8988T (cell line): Measurements from ENCODE around the gene TMEM88.

Experiments used
- DNase-seq: peaks from one replicate; pipeline ENCODE4 v3.0.0; 2011

TMEM88 gene

GRCh38 chr17:7833011-7833794 is 21.7 kb upstream of the TMEM88 start:
- no peak for DNase-seq

- DNase-seq = peak; percentile 76
Measured at GRCh38 chr17:7833795-7834541, 20.9 kb upstream of the TMEM88 start, which contains the start of gene KDM6B. TSS of gene KDM6B (plus strand) at chr17:7834217. CDS start at chr17:7845555, 11,338 bp downstream.

- no peak for DNase-seq
Measured at GRCh38 chr17:7834542-7834956, 20.3 kb upstream of the TMEM88 start.

- peak; percentile 78 for DNase-seq
Measured at GRCh38 chr17:7834957-7835813, 19.7 kb upstream of the TMEM88 start.

- DNase-seq = no peak
Measured at GRCh38 chr17:7835814-7836595, 18.9 kb upstream of the TMEM88 start.

GRCh38 chr17:7836596-7837407 is 18.1 kb upstream of the TMEM88 start:
- peak; percentile 65 for DNase-seq

GRCh38 chr17:7837408-7838088 is 17.3 kb upstream of the TMEM88 start:
- no peak for DNase-seq

- DNase-seq = no peak
Measured at GRCh38 chr17:7838090-7839075, 16.5 kb upstream of the TMEM88 start.

GRCh38 chr17:7839190-7839875 is 15.5 kb upstream of the TMEM88 start:
- no peak for DNase-seq

- peak; percentile 57 for DNase-seq
Measured at GRCh38 chr17:7839876-7840261, 15.0 kb upstream of the TMEM88 start.

GRCh38 chr17:7840441-7840840 is 14.4 kb upstream of the TMEM88 start:
- no peak for DNase-seq

- no peak for DNase-seq
Measured at GRCh38 chr17:7840875-7841274, 14.0 kb upstream of the TMEM88 start.

GRCh38 chr17:7841396-7841914 is 13.4 kb upstream of the TMEM88 start:
- peak; percentile 74 for DNase-seq

- peak; percentile 77 for DNase-seq
Measured at GRCh38 chr17:7841915-7842379, 12.9 kb upstream of the TMEM88 start.

GRCh38 chr17:7842380-7843256 is 12.2 kb upstream of the TMEM88 start:
- DNase-seq = peak; percentile 43

GRCh38 chr17:7843257-7843535 is 11.7 kb upstream of the TMEM88 start:
- DNase-seq = no peak

- peak; percentile 72 for DNase-seq
Measured at GRCh38 chr17:7843536-7844291, 11.2 kb upstream of the TMEM88 start.
